Measurements from ENCODE around the gene ATAD1. TPM values are rescaled to one million over a fixed set of nuclear protein-coding genes. Genes with fewer than 3 reads are reported as not detected.

Gene ATAD1
- total and polyA plus RNA-seq, 2 of the 8 experiments (the other 6 are each of a cell fraction or from before 2014, with no cell fraction given) = 8.9 to 35.3 TPM

DNA sequence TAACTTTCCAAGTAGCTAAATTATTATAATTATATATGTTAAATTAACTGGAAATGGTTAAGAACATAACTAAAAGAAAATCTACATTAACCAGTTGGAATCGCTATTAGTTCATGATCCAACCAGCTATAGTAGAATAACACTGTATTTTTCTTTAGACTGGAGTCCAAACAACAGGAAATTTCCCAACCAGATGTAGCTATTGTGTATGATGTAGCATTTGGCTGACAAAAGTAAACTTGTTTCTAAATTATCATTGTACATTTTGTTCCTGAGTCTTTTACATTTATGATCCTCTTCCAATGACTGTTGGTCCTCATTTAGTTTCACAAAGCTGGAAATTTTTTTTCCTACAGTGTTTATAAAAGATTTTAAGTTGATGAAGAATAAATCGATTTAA lies 96.2 kb downstream of the ATAD1 start:
- no peaks in the 10 kb centered on the region for H3K79me1 ChIP-seq (ENCODE audit: low read depth, low read length)
- H3K27ac ChIP-seq (ENCODE audit: low read depth, low read length) = no peak overlapping the region
- no peak overlapping the region for H3K9ac ChIP-seq (replicated peaks in 1 of 4; ENCODE audit: extremely low read depth in 1 of 4, low read depth in 3 of 4, low read length in 3 of 4)
- H3K79me2 ChIP-seq (ENCODE audit: control insufficient read depth in 1 of 2, insufficient read depth in 2 of 2, low read length in 2 of 2) = no peaks in the 10 kb centered on the region
- WGBS, 2 experiments (ENCODE audit: extremely low coverage in 1 of 2, insufficient coverage in 1 of 2, insufficient read length in 1 of 2, insufficient replicate concordance in 2 of 2, low coverage in 1 of 2, low lambda C conversion rate in 2 of 2, missing lambda C conversion rate in 1 of 2) = 84% methylated on average over 2 of the region's 2 CpGs; no CpG with 5 or more reads in 1 of the 2 experiments
- H3K56ac ChIP-seq (replicated peaks; ENCODE audit: insufficient read length, low read depth, low read length) = no peak overlapping the region
- no peaks in the 10 kb centered on the region for H3K9me3 ChIP-seq (ENCODE audit: insufficient read depth in 2 of 2, low read depth in 1 of 2, low read length in 1 of 2)
- H2BK20ac ChIP-seq (ENCODE audit: low read length) = no peak overlapping the region
- H2BK15ac ChIP-seq (ENCODE audit: low read length) = no peak overlapping the region
- POLR2A ChIA-PET (ENCODE audit: partially characterized antibody) = no interaction called here
- peaks cover 0 to 4% (median 0%) of the 10 kb centered on the region in 4 experiments; a peak in 2 of 8 replicates for H3K36me3 ChIP-seq (ENCODE audit: control insufficient read depth in 2 of 4, insufficient read depth in 4 of 4, low read length in 3 of 4)
- no peak overlapping the region for H2BK120ac ChIP-seq (replicated peaks; ENCODE audit: low read depth, low read length)
- no peak overlapping the region for H2AK5ac ChIP-seq (ENCODE audit: low read depth, low read length)
- no peak overlapping the region for H3K4me2 ChIP-seq (ENCODE audit: insufficient read depth in 1 of 2, low read depth in 2 of 2, low read length in 2 of 2)
- no peak overlapping the region for H3K23ac ChIP-seq (ENCODE audit: insufficient read length)
- no peaks in the 10 kb centered on the region for H3K4me1 ChIP-seq (replicated peaks in 1 of 4; ENCODE audit: control insufficient read depth in 3 of 4, insufficient read depth in 4 of 4, low read length in 3 of 4)
- no peak overlapping the region for H4K5ac ChIP-seq (ENCODE audit: insufficient read length, low read depth, low read length)
- CTCF ChIA-PET (ENCODE audit: partially characterized antibody) = interaction anchor here (1.8 kb wide), 1 partner anchor 191 kb away, joined by 4 read pairs; no protein-coding TSS in a partner anchor
- H2AFZ ChIP-seq (ENCODE audit: low read length) = no peak overlapping the region
- H2BK5ac ChIP-seq (ENCODE audit: low read depth, low read length) = no peak overlapping the region
- H4K91ac ChIP-seq (replicated peaks; ENCODE audit: insufficient read length, low read length) = no peak overlapping the region
- H3K18ac ChIP-seq (ENCODE audit: extremely low read depth, low read length) = no peak overlapping the region
- H2BK12ac ChIP-seq (ENCODE audit: low read depth, low read length) = no peak overlapping the region
- H4K20me1 ChIP-seq (replicated peaks in 1 of 2; ENCODE audit: control insufficient read depth in 1 of 2, insufficient read depth in 2 of 2, low read length in 2 of 2) = no peaks in the 10 kb centered on the region
- DNase-seq (ENCODE audit: low read depth in 1 of 2, low spot score in 2 of 2) (no peak), FAIRE-seq (no peak)
- no peak overlapping the region for H3K4me3 ChIP-seq (ENCODE audit: extremely low read depth in 1 of 4, insufficient read depth in 2 of 4, low read depth in 3 of 4, low read length in 4 of 4)
- no peaks in the 10 kb centered on the region for H3K27me3 ChIP-seq (replicated peaks in 1 of 4; ENCODE audit: control insufficient read depth in 3 of 4, extremely low read depth in 1 of 4, insufficient read depth in 3 of 4, low read length in 3 of 4)
- no peak overlapping the region for H4K8ac ChIP-seq (ENCODE audit: extremely low read depth, insufficient read depth, low read length)
- H3K14ac ChIP-seq (ENCODE audit: insufficient read length) = no peak overlapping the region
- H3K4ac ChIP-seq (replicated peaks; ENCODE audit: insufficient read length, low read depth, low read length) = no peak overlapping the region
- H3K23me2 ChIP-seq (ENCODE audit: low read depth, low read length) = no peaks in the 10 kb centered on the region
- TF ChIP-seq USF2 (IDR thresholded peaks at IDR 0.05; ENCODE audit: low read length) (no peak), YY1 (IDR thresholded peaks at IDR 0.05; ENCODE audit: low read depth, low read length) (no peak), JUN (IDR thresholded peaks at IDR 0.05; ENCODE audit: low read depth, low read length) (no peak), ZNF274 (IDR thresholded peaks at IDR 0.05; ENCODE audit: borderline replicate concordance, extremely low read depth, low read length) (no peak), SIX5 (IDR thresholded peaks at IDR 0.05; ENCODE audit: low read depth, low read length) (no peak), POU5F1 (IDR thresholded peaks at IDR 0.05; ENCODE audit: low read depth, low read length) (no peak), CBX5 (IDR thresholded peaks at IDR 0.05; ENCODE audit: low read depth, low read length) (no peak), GABPA (IDR thresholded peaks at IDR 0.05; ENCODE audit: borderline replicate concordance, insufficient read depth, low read length) (no peak), TCF12 (IDR thresholded peaks at IDR 0.05; ENCODE audit: low read depth, low read length) (no peak), KDM5A (IDR thresholded peaks at IDR 0.05; ENCODE audit: low read length) (no peak), SAP30 (IDR thresholded peaks at IDR 0.05; ENCODE audit: insufficient read depth, insufficient replicate concordance, low read length) (no peak), SP4 (IDR thresholded peaks at IDR 0.05; ENCODE audit: low read length) (no peak), ASH2L (IDR thresholded peaks at IDR 0.05; ENCODE audit: low read length) (no peak), HDAC2 (IDR thresholded peaks at IDR 0.05; ENCODE audit: borderline replicate concordance in 1 of 2, low read depth in 2 of 2, low read length in 2 of 2) (no peak)

All from H1 (cell line).